Nucleus accumbens (tissue), 56 donors: ENCODE results near the gene ACAA1.

Experiments used
- DNase-seq, 56 donors: peaks; one replicate each; lab custom pipeline; 2025; lab: John Stamatoyannopoulos, UW

The ACAA1 gene

DNA sequence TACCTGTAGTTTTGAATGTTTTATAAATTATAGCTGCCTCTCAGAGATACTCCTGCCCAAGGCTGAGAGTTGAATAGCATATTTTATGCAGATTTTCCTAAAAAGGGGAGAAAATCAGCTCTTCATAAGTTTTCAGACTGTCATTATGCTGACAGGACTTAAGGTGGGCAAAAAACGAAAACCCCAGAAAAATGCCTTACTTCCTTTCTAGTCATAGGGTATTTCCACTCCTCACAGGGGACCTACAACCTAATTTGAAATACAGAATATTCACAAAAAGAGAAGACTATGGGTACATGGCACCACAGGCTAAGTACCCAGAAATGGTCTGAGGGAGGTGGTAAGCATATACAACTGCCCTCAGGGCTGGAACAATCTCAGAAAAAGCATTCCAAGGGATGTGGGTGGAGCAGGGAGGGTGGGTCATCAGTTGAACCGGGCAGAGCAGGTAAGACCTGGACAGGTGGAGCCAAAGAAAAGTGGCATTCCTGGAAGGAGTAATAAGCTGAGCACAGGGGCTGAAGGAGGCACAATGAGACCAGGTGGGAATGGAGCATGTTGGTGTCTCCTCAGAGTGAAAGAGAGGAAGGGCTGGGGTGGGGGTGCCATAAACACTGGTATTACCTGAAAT, 17.8 kb upstream of the ACAA1 start:
- no peak for DNase-seq

DNA sequence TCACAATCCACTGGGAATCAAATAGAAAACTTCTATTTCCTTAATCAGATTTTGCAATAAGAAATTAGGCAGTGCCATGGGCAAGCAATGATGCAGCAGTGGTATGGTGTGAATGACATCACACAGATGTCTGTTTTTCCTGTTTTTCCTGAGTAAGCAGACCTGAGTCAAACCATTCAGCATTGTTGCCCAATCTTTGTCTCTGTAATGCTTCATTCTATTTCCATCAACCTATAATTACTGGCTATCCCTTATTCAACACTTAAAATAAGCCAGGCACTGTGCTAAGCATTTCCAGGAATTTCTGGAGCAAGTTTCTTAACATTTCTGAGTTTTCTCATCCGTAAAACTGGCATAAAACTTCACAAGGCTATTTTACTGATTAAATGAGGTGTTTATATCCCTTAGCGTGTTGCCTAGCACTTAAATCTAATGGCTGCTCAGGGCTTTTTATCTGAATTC, 17.1 kb upstream of the ACAA1 start:
- DNase-seq: no peak

DNA sequence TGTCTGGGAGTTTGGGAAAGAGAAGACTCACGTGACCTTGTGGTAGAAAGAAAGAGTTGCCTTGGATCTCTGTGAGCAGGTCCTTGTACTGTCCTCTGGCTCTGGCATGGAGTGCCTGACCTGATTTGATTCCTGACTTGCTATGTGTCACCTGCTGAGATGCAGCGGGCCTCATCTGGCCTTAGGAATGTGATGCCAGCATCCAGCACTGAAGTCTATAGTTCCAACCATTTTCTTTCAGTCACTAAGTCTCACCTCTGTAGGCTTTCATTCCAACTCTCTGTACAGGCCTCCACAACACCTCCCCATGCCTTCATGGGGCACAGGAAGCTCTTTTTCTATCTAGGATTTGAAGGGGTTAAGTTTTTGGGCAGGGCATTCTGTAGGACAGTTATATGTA, 16.3 kb upstream of the ACAA1 start:
- DNase-seq: no peak

DNA sequence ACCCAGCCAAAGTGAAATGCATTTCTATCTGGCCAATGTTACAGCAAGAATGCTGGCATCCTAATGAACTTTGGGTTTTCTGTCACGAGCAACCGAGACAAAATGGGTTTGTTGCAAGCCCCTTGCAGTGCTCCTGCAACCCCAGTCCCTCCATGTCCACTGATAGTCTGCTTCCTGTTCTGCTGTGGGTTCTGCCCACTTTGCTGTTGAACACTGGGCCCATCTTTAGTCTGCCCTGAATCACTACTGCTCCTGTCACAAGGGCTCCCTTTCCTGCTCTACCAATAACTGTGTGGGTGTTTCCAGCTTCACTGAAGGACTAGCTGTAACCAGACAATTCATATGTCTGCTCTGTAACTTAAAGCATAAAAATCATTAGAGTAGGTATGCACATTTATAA, 15.7 kb upstream of the ACAA1 start:
- DNase-seq: no peak

DNA sequence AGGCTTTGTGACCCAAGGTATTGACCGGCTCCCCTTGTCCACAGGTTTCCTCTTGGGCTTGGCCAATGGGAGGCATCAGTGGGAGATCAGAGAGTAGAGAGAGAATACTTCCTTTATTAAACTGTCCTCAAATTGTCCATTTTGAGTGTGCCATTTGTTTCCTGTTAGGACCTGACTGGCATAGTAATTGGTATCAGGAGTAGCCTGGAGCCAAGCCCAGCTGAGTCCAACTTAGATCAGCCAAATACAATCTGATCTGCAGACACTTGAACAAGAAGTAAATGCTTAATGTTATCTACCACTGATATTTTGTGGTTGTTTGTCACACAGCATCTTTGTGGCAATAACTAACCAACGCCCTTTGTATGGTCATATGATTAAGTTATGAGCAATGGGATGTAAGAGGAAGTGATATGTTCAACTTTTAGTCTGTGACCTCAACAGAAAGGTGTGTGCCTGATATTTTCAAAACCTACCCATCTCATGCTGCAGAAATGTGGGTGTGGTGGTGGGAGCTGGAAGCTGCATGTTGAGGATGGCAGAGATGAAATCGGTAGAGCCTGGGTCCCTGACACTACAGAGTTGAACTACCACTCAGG, 14.8 kb upstream of the ACAA1 start:
- no peak for DNase-seq

DNA sequence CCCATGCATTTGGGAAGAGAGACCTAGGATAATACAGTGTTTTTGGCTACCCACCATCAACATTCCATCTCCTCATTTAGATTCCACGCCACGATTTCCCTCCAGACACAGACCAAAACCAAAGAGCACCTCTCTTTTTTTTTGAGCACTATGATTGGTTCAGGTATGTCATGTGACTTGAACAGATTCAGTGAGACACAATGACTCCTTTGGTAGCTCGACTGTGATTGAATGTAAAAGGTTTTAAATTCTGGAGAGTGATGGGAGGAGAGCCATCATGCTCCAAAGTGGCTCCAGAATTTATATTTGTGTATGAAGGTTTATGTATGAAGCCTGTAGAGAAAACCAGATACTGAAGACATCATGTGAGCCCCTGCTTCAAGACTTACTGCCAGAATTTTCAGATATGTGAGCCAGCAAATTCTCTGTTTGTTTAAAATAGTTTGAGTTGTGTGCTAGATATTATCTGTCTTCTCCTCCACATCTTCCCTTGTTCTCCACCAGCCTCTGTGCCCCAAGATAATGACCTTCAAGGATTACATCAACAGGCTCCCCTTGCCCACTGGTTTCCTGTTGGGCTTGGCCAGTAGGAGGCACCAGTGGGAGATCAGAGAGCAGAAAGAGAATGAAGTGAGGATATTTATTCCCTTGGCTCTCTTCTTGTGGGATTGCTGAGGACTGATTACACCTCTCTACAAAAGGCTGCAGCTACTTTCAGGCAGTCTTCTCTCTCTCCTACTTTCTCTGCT, 14.0 kb upstream of the ACAA1 start:
- DNase-seq: no peak

DNA sequence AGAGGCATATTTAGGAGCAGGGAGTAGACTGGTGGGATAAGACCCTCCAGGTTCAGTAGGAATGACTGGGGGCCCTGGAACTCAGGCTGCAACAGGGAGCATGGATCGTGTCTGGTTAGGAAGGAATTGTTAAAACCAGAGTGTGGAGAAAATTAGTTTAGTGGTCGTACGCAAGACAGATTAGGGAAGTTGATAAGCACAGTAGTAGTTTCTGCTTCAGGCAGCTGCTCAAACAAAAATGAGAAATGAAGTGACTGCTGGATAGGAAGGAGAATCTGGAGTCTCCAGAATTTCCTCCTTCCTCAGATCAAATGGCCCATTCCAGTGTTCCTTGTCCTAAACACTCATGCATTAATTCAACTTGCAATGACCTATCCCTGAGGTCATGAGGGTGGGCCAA, 12.8 kb upstream of the ACAA1 start:
- DNase-seq: no peak

DNA sequence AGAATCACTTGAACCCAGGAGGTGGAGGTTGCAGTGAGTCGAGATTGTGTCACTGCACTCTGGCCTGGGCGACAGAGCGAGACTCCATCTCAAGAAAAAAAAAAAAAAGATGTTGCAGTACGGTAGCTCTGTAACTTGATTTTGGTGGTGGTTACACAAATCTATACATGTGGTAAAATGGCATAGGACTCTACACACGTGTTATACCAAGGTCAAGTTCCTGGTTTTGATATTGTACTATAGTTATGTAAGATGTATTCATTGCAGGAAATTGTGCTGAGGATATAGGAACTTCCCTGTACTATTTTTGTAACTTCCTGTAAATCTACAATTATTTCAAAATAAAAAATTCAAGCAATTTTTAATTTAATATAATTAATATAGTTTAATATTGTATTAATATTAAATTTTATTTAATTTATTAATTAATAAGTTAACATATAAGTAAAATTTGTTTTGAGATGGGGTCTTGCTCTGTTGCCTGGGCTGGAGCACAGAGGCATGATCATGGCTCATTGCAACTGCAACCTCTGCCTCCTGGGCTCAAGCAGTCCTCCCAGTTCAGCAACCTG, 11.5 kb upstream of the ACAA1 start:
- no peak for DNase-seq

DNA sequence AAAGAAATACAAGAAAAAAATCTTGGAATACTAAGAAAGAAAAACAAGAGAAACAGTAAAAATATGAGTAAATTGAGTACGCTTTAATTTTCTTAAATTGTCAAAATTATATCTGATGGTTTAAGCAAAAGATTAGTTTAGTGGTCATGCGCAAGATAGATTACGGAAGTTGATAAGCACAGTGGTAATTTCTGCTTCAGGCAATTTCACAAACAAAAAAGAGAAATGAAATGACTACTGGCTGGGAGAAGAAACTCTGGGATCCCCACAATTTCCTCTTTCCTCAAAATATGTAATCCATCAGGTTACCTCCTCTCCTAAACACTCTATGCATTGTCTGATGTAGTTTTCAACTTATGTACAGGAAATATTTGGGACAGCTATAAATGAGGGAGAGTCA, 10.5 kb upstream of the ACAA1 start:
- DNase-seq: no peak

DNA sequence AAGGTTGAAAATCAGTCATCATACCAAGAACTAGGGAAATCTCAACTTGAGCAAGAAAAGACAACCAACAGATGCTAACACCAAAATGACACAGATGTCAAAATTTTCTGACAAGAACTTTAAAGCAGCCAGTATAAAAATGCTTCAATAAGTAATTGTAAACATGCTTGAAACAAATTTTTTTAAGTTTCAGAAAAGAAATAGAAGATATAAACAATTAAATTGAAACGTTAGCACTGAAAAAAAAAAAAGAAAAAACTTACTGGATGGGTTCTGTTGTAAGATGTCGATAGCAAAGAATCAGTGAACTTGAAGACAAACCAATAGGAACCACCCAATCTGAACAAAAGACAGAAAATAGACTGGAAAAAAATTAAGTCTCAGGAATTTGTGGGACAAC, 9.6 kb upstream of the ACAA1 start:
- no peak for DNase-seq

DNA sequence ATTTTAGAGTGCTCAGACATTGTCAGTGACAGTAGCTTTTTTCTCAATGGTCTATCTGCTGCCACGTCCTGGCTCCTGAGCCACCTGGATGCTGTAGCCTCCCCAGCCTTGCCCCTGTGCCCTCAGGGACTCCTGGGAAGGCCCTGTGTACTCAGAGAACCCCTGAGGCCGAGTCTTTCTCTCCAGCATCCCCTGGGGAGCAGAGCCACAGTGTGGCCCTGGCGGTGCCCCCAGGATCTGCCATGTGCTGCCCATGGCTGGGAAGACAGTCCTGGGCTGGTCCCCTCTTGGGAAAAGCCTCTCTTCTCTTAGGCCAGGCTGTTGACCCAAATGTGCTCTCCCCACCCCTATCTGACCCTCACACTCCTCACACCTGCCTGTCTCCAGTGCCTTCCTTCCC, 6.6 kb upstream of the ACAA1 start:
- no peak for DNase-seq

DNA sequence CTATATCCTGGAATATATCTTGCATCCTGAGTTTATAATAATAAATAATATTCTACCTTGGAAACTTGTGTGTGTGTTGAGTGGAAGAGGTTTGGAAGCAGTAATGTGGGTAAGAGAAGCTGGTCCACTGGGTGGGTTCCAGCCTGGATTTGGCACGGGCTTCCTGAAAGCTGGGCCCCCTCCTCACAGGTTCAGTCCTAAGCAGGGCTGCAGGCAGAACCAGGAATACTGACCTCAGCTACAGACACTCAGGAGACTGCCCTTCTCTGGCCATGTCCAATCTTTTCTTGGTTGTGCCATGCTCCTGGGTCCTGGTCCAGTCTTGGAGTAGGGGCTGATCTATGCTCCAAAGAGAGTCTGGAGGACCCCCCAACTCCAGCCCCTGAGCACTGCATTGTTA, 6.0 kb upstream of the ACAA1 start:
- no peak for DNase-seq

DNA sequence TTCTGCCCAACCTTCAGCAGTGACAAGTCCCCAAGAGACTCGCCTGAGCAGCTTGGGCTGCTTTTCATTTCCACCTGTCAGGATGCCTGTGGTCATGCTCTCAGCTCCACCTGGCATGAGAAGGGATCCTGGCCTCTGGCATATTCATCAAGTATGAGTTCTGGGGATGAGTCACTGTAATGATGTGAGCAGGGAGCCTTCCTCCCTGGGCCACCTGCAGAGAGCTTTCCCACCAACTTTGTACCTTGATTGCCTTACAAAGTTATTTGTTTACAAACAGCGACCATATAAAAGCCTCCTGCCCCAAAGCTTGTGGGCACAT, 5.0 kb upstream of the ACAA1 start:
- no peak for DNase-seq

DNA sequence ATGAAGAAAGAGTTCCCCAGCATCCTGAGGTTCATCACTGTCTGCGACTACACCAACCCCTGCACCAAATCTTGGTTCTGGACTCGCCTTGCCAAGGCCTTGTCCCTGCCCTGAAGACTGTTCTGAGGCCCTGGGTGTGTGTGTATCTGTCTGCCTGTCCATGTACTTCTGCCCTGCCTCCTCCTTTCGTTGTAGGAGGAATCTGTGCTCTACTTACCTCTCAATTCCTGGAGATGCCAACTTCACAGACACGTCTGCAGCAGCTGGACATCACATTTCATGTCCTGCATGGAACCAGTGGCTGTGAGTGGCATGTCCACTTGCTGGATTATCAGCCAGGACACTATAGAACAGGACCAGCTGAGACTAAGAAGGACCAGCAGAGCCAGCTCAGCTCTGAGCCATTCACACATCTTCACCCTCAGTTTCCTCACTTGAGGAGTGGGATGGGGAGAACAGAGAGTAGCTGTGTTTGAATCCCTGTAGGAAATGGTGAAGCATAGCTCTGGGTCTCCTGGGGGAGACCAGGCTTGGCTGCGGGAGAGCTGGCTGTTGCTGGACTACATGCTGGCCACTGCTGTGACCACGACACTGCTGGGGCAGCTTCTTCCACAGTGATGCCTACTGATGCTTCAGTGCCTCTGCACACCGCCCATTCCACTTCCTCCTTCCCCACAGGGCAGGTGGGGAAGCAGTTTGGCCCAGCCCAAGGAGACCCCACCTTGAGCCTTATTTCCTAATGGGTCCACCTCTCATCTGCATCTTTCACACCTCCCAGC, 4.4 kb upstream of the ACAA1 start:
- no peak for DNase-seq

DNA sequence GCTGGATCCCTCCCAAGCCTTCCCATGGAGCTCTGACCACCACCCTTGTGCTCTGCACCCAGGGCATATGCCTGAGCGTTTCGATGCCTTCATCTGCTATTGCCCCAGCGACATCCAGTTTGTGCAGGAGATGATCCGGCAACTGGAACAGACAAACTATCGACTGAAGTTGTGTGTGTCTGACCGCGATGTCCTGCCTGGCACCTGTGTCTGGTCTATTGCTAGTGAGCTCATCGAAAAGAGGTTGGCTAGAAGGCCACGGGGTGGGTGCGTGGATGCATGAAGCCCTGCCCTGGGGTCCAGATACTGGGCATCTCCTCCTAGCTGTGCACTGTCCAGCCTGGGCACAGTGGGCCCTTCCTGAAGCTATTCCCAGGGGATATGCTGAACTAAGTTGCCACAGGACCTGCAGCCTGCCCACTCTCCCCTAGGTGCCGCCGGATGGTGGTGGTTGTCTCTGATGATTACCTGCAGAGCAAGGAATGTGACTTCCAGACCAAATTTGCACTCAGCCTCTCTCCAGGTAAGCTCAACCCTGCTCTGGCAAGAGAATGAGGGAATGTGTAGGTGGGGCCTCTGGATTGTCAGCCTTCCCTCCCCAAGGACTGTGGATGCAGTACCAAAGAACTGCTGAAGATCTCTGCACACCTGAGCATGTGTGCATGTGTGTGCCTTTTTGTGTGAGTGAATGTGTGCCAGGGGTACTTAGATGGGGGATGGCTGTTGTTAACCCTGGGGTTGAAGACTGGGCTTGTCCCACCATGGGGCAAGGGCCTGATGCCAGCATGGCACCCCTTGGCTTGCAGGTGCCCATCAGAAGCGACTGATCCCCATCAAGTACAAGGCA, 3.6 kb upstream of the ACAA1 start:
- DNase-seq: no peak

DNA sequence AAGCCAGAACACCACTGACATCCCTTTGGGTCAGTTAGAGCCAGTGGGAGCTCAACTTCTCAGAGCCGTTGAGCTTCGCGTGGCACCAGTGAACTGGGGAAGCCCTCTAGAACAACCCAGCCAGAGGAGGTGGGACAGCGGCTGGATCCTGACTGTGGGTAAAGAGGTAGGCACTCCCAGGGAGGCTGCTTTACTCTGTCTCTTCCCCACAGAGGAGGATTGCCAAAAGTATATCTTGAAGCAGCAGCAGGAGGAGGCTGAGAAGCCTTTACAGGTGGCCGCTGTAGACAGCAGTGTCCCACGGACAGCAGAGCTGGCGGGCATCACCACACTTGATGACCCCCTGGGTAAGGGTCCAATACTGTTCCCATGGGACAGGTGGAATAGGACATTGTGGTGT, 2.7 kb upstream of the ACAA1 start:
- no peak for DNase-seq

DNA sequence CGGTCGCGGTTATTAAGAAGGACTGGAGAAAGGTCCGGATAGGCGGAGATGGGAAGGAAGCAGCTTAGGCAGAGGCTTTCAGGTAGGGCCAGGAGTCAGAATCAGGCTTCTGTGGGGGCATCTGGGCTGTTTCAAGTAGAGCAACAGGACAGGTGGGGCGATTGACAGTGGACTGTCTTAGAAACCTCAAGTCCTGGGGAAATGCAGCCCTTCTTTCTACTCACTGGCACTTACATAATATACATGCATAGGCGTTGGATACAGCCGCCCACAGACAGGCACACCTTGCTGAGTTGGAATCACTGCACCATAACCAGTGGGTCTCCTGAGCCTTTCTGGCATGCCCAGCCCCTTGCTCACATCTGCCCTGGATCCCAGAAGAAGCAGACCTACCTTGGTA, 2.3 kb upstream of the ACAA1 start:
- DNase-seq: no peak

DNA sequence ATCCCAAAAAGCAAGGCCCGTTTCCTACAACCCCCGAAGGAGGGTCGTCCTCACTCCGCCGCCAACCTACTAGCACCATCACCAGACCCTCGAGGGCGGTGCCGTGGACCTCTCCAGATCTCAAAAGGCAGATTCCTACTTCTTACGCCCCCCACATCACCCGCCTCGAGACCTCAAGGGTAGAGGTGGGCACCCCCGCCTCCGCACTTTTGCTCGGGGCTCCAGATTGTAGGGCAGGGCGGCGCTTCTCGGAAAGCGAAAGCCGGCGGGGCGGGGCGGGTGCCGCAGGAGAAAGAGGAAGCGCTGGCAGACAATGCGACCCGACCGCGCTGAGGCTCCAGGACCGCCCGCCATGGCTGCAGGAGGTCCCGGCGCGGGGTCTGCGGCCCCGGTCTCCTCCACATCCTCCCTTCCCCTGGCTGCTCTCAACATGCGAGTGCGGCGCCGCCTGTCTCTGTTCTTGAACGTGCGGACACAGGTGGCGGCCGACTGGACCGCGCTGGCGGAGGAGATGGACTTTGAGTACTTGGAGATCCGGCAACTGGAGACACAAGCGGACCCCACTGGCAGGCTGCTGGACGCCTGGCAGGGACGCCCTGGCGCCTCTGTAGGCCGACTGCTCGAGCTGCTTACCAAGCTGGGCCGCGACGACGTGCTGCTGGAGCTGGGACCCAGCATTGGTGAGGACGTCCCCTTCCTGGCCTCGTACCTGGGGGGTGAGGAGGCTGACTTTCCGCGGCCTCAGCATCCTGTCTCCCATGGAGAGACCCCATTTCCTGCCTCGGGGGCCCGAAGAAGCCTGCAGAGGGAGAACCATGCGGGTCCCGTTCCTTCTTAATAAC, 1.6 kb upstream of the ACAA1 start, which contains the start of gene MYD88:
TSS of gene MYD88 (plus strand) at position 313 of the 842 bp plus-strand sequence. CDS start at position 353, 40 bp downstream.
- DNase-seq: peak in 44 of 56 donors; percentile 9 to 73 (median 44)
